GM19455 (cell line): ENCODE measurements around the gene XPO4.
"Not testable (repeated sequence)": the region's sequence is repeated elsewhere in the genome, so short reads cannot be mapped to it uniquely, and the experiment has no call there.

Experiments
- ATAC-seq: cut with Tn5 transposase; IDR thresholded peaks from one replicate; pipeline ENCODE4 v1.9.1; 2021; ENCODE audit not compliant: unreplicated experiment

The XPO4 gene

DNA sequence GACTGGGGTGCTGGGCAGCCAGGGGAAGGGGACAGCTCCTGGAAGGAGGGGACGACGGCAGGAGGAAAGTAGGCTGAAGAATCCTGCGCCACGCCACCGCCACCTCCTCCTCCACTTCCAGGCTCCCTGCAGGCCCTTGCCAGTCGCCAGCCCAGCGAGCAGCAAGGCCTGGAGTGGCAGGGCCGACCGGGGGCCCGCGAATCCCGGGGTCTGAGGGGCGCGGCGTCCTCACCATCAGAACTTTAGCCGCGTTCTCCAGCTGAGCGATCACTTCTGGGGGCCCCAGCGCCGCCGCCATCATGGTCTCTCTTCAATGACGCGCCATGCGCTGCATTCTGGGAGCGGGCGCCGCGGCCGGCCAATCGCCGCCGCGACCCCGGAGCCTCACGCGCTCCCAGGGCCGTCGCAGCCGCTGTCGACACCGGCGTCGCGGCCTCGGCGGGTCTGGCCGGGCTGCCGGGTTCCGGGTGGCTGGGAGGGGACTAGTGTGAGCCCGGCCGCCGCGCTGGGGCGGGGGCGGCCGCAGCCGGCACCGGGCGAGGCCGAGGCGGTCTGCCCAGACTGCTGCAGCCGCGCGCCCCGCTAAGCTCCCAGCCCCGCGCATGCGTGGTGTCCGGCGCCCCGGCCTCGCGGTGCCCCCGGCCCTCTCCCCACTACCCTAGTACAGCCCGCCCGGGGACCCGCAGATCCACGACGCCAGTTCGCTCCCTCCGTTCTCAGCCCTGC is at the start of gene XPO4:
Gene XPO4, minus strand, starts transcription at position 309 of the 726 bp plus-strand sequence. Its CDS starts 8 bp downstream, at position 301.
- peak; percentile 89 for ATAC-seq

DNA sequence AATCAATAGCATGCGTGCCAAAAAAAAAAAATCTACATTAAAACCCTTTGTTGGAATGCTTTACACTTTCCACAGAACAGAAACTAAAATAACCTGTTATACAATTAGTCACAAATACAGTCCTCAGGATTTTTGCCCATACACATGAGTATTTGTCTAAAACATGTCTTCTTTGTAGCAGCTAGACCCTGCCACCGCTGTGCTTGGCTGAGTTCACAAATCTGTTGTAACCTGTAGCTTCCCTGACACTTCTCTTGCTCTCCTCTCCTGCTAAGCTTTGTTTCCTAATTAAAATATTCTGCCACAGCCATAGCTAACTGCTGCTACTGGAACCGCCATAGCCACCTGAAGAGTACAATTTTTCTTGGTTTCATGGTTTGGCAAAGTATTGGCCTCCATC is 45.5 kb upstream of the XPO4 start:
- ATAC-seq: not testable (repeated sequence)

DNA sequence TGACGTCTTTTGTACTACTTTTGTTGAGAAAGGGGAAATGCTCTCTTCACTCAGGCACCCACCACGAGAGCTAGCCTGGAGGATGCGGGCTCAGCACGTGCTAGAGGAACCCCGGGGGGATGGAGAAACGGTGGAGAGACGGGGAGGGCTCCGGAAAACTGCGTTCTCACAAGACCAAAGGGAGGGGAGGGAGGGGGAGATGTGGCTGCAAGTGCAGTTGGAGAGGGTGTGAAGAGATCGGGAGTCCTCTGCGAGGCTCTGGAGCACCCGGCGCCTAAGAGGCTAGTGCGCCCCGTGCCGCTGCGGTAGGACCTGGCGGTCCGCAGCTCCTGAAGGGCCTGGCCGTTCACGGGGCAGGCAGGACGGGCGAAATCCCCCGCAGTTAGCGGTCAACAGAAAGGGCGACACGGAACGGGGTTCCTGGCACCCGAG is 43.4 kb upstream of the XPO4 start:
- no peak for ATAC-seq

DNA sequence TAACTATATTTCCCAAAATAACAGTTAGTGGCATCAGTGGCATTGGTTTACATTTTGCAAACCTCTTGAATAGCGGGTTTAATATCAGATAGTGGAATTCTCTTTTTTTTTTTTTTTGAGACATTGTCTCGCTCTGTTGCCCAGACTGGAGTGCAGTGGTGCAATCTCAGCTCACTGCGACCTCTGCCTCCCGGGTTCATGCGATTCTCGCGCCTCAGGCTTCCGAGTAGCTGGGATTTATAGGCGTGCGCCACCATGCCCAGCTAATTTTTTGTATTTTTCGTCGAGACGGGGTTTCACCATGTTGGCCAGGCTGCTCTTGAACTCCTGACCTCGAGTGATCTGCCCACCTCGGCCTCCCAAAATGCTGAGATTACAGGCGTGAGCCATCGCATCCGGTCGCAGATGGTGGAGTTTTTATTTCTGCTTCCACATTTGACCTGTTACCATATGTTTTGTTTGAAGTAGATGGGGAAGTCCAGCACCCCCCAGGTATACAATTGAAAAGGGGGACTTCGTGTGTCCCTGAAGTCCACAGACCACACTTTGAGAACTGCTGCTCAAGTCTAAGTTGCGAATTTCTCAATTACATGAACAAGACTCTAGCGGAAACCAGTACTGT is 40.5 kb upstream of the XPO4 start:
- no peak for ATAC-seq

DNA sequence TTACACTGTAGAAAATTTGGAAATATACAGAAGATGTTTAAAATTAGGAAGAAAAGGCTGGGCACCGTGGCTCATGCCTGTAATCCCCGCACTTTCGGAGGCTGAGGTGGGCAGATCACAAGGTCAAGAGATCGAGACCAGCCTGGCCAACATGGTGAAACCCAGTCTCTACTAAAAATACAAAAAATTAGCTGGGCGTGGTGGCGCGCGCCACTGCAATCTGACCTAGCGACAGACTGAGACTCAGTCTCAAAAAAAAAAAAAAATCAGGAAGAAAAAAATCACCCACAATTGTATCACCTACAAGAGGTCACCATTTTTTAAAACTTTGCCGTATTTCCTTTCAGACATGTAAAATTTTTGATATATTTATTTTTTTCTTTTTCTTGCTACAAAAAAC is 38.0 kb upstream of the XPO4 start:
- ATAC-seq: not testable (repeated sequence)

DNA sequence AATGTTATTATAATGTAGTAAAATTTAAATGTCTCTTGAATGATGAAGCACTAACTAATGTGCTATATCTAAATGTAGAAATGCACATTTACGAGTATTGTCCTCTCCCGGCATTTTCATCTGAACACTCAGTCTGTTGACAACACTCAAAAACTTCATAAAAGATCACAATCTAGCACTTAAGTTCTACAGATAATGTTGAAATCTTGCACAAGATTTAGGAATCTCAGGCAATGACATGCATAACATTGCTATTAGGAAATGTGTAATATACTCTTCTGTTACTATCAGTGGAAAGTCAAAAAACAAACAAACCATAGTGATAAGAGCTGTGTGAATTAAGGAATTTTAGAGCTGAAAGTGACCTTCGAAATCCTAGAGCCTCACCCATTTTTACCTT is 37.5 kb upstream of the XPO4 start:
- ATAC-seq: no peak

DNA sequence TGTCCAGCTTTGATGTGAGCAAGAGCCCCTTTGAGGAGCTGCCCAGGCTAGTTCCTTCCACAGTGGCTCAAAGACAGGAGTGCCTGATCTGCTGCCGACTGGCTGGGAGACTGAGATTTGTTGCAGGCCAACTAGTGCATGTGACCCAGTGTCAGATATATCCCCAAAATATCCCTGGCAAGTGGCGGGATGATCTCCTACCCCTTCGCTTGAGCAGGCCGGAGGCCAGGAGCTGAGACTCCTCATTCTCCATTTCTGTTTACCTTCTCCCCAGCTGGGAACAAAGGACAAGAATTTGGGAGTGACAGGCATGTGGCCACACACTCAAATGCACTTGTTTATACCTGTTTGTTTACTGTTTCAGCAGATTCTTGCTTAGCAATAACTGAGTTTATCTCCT is 37.1 kb upstream of the XPO4 start:
- ATAC-seq: no peak

DNA sequence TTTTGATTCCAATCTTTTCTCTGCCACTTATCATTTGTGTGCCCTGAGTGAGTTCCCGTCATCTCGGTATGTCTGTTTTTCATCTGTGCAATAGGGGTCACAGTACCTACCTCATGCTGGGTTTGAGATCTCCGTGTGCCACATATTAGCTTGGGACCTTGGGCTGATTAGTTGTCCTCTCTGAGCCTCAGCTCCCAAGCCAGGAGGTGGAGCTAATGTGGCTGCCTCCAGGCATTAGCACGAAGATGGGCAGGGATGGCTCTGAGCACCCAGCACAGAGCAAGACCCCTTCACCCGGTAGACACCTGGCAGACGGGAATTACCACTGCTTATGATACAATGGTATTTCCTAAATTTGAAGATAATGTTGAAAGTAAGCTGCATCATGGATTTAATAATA is 35.8 kb upstream of the XPO4 start:
- ATAC-seq: no peak

DNA sequence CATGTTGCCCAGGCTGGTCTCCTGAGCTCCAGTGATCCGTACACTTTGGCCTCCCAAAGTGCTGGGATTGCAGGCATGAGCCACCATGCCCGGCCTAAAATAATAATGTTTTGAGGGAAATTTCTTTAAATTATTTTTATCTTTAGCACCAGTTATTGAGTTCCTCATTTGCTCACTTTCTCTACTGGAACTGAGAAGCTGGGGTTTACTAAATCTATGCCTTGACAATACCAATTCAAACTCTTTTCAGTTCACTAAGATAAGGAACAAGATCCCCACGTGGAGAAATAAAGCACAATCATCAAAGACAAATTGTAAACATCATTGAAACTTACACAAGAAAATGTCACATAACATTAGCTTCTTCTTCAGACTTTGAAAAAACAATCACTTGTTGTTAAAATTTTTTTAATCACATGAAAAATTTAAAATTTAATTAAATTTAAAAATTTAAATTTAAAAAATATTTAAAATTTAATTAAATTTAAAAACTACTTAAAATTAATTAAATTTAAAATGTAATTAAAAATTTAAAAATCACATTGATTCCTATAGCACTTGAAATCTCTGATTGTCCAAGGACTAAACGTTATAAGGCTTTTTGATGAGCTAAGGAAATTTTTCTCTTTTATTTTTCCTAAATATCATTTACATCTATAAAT is 25.2 kb upstream of the XPO4 start:
- ATAC-seq: no peak

DNA sequence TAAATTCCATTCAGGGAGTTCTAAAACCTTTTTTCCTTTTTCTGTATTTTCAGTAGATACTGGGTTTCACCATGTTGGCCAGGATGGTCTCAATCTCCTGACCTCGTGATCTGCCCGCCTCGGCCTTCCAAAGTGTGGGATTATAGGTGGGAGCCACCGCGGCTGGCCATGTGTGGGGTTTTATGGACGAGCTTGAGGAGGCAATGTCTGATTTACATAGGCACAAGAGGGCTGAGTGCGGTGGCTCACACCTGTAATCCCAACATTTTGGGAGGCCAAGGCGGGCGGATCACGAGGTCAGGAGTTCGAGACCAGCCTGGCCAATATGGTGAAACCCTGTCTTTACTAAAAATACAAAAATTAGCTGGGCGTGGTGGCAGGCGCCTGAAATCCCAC is 22.8 kb upstream of the XPO4 start:
- ATAC-seq: not testable (repeated sequence)

DNA sequence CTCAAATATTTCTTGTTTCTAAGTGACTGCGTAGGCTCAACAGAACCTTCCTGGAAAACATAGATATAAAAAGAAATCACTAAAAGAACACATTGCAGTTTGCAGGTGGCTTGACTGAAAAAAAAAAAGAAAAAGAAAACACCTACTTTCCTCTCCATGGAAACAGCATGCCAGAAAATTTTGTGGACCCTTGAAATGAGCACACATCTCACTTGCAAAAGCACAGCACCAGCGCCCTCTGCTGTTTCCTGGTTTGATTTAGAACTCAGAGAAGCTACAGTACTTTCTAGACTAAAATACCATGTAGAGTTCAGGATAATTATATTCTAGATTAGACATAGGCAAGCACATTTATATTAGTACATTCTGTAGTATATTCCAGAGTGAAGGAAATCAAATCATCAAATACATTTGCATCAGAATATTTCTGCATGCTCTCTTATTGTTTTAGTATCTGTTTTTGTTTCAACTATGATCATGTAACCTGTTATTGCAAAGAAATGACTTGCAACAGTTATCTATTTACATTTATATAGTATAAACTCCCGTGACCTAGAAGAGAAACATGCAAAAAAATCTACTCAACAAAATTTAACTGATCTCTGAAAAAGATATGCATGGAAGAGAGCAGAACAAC is 22.3 kb upstream of the XPO4 start:
- no peak for ATAC-seq

DNA sequence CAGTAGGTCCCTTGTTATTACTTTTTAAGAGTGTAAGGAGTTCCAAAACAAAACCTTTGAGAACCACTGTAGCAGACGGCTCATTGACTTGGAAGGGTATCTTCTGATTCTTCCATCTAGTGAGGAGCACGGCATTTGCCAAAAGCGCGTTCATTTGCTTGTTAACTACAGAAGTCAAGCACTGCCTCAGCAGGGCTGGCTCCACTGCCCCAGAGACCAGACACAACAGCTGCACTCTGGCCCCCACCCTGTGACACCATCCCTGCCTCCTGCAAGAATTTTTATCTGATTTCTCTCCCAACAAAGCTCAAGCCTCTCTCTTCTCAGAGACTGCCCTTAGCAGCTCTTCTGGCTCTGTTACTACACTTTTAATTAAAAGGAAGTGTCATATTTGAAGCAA is 20.7 kb upstream of the XPO4 start:
- ATAC-seq: no peak

DNA sequence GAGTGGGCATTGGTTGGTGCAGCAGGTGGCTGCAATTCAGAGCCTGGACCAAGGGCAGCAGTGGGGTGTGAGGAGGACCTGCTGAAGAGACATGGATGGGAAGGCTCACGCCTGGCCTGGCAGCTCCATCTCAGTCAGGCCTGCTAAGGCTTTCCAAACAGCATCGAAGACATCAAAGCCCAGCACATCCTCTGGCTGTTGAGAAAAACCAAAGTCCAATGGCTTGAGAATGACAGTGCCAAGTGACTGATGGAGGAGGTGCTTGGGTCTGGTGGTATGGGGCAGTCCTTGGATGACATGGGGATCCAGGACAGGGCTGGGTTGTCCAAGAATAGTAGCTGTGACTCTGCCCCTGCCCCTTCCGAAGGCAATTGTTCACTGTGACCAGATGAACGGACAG is 19.0 kb upstream of the XPO4 start:
- ATAC-seq: no peak

DNA sequence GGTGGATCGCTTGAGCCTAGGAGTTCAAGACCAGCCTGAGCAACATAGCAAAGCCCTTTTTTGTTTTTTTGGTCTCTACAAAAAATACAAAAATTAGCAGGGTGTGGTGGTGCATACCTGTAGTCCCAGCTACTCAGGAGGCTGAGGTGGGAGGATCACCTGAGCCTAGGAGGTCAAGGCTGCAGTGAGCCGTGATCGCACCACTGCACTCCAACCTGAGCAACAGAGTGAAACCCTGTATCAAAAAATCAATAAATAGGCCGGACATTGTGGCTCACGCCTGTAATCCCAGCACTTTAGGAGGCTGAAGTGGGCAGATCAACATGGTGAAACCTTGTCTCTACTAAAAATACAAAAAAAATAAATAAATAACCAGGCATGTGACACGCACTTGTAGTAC is 13.1 kb upstream of the XPO4 start:
- ATAC-seq: not testable (repeated sequence)

DNA sequence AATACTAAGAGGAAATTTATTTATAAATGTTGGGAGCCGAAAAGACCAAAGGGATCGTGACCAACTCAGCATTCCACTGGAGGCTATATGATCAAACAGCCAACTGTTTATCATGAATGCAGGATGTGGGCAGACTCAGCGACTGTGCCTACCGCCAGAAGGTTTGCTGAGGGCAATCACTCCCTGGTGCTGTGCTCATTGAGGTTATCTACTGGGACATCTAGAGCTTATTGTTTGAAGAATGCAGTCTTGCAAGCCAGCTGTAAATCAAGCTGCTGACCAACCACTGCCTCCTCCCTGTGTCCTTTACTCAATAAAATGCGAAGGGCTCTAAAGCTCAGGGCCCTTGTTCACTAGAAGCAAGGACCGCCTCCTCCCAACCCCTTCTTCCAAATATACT is 8.5 kb upstream of the XPO4 start:
- ATAC-seq: no peak

DNA sequence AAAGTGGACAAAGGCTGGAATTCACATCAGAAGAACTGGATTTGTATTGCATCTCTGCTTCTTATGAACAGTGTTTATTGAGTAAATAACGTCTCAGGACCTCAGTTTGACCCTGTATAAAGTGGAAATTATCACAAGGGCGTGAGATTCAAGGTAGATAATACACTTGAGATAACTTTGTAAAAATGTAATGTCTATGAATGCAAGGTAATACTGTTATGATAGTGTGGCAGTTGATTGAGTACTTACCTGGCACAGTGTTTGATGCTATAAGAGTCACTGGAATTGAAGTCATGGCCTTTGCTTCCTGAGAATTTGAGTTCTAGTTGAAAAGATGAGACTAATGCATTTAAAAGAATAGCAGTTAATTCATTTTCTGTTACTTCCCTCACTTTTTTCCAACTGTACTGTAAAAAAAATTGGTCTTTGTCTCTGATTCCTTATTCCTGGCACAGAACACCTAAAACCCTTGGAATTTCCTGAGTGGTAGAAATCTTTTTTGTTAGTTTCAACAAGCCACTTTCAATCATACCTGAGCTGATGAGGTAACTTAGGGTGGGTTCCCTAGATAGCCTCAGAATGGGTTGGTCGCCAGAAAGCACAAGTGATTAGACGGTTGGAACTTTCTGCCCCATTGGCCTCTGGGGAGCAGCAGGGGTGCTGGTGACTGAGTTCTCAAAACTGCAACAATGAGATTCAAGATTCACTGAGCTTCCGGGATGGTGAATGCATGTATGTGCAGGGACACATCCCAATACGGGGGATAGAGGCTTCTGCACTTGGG is 6.4 kb upstream of the XPO4 start:
- no peak for ATAC-seq

DNA sequence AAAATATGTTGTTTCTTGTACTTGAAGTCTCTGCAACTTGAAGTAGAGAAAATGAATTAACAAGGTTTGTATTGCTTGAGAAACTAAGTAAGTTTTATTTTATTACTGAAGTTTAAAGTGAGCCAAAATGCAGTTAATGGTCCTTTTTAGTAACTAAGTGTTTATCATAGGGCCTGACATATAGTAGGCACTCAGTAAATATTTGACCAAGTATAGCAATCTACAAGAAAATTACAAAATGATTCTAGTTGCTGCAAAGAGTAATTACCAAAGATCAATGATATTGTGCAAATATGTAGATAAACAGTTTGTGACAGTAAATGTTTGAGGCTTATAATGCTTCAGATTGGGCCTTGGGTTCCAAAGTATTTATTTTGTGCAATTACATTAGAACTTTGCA is 2.4 kb upstream of the XPO4 start:
- ATAC-seq: no peak

DNA sequence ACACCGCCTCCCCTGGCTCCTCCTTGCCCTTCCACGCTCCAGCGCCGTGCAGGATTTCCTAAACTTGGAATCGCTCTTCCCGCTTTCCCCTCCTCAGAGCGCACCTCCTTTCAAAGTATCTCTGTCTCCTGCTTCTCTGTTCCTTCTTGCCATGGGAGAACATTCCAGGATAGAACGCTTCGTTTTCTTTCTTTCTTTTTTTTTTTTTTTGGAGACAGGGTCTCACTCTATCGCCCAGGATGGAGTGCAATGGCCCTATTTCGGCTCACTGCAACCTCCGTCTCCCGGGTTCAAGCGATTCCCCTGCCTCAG is 574 bp upstream of the XPO4 start:
- ATAC-seq: no peak

DNA sequence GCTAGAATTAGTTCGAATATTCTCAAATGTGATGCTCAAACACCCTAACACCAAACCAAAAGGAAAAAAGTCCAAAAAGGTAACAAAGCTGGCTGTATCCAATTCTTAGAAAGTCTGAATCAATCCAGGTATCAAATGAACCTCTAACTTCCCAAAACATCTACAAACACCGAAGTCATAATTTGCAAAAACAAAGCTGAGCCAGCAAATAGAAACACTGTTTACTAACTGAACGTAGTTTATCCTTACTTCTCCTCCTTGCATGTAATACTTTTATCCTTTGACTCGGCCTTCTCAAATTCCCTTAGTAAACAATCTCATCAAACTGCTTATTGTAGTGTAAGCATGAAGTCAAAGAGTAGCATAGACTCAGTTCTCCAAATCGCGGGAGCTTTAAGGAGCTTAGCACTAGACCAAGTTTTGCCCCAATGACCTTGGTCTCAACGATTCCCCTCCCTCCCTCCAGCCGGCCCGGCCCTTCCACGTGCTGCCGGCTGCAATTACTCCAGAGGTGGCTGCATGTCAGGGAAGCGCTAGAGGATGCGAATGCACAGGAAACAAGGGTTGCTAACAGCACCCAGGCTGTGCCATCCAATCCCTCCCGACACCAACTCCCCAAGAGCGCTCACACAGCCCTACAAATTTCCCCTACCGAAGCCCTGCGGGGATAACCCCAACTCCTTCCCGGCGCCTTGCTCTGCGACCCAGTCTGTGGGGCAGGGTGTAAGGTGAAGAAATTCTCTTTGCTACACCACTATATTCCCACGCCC is 693 bp downstream of the XPO4 start:
- ATAC-seq: peak; percentile 39

DNA sequence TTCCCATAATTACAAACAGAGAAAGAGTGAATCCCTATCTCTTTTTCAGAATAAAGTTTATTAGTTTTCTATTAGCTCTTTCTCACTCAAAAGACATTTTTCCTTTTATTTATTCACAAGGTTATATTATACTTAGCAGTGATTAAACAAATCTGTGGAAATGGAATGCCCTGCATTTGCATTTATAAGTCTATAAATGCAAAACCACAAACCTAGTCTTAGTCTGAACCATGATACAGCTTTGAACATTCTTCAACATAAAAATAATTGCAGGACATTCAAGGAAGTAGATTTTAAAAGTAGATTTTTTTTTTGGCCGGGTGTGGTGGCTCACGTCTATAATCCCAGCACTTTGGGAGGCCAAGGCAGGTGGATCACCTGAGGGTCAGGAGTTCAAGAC is 8.3 kb downstream of the XPO4 start:
- no peak for ATAC-seq
